Tibial nerve (tissue), 4 donors: Measurements from ENCODE around the gene TM4SF18.

Source experiments
- EP300 ChIP-seq, 2 donors: sonication (generic); formaldehyde crosslinking; IDR thresholded peaks; one replicate each; pipeline ENCODE4 v1.6.1; 2017; ENCODE audit warnings: antibody characterized with exemption in 2 of 2, mild to moderate bottlenecking in 1 of 2
- TF ChIP-seq, protein P1 (sequence below), 5 experiments: fragments of 200-600 bp in 3 of 5; fragments of 450-650 bp in 2 of 5; sonication (generic) in 3 of 5; IDR thresholded peaks; one replicate each; pipeline ENCODE4 v1.5.1; 2016 to 2019; ENCODE audit warnings: antibody characterized with exemption in 5 of 5, mild to moderate bottlenecking in 3 of 5, moderate library complexity in 2 of 5

GRCh38 chr3:149277331-149277813 is 56.1 kb downstream of the TM4SF18 start:
- TF ChIP-seq EP300 (IDR thresholded peaks at IDR 0.05), result no peak
- TF ChIP-seq, protein P1, sequence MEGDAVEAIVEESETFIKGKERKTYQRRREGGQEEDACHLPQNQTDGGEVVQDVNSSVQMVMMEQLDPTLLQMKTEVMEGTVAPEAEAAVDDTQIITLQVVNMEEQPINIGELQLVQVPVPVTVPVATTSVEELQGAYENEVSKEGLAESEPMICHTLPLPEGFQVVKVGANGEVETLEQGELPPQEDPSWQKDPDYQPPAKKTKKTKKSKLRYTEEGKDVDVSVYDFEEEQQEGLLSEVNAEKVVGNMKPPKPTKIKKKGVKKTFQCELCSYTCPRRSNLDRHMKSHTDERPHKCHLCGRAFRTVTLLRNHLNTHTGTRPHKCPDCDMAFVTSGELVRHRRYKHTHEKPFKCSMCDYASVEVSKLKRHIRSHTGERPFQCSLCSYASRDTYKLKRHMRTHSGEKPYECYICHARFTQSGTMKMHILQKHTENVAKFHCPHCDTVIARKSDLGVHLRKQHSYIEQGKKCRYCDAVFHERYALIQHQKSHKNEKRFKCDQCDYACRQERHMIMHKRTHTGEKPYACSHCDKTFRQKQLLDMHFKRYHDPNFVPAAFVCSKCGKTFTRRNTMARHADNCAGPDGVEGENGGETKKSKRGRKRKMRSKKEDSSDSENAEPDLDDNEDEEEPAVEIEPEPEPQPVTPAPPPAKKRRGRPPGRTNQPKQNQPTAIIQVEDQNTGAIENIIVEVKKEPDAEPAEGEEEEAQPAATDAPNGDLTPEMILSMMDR (IDR thresholded peaks at IDR 0.05), result no peak
